ENCODE data around the gene CD83.

GRCh38 chr6:14128012-14128411 is 10.4 kb downstream of the CD83 start:
- TF ChIP-seq CTCF (IDR thresholded peaks at IDR 0.05; ENCODE audit: poor library complexity), result no peak
- no peak for TF ChIP-seq EZH2 (IDR thresholded peaks at IDR 0.05; ENCODE audit: borderline replicate concordance)

Measured in hepatocyte (in vitro differentiated cells).